Body of pancreas (tissue), 4 donors: ENCODE measurements around the gene SFXN3.

ENCODE experiments used
- POLR2A ChIP-seq, 3 donors: fragments of 450-650 bp; IDR thresholded peaks; one replicate each; pipeline ENCODE4 v1.6.1; 2016; ENCODE audit warnings: antibody characterized with exemption in 3 of 3, mild to moderate bottlenecking in 2 of 3
- TF ChIP-seq, protein P1 (sequence below), 7 experiments: fragments of 450-650 bp in 4 of 7; fragments of 200-600 bp in 3 of 7; sonication (generic) in 3 of 7; IDR thresholded peaks; one replicate each; pipeline ENCODE4 v1.5.1; 2016 to 2019; ENCODE audit warnings: antibody characterized with exemption in 7 of 7

DNA sequence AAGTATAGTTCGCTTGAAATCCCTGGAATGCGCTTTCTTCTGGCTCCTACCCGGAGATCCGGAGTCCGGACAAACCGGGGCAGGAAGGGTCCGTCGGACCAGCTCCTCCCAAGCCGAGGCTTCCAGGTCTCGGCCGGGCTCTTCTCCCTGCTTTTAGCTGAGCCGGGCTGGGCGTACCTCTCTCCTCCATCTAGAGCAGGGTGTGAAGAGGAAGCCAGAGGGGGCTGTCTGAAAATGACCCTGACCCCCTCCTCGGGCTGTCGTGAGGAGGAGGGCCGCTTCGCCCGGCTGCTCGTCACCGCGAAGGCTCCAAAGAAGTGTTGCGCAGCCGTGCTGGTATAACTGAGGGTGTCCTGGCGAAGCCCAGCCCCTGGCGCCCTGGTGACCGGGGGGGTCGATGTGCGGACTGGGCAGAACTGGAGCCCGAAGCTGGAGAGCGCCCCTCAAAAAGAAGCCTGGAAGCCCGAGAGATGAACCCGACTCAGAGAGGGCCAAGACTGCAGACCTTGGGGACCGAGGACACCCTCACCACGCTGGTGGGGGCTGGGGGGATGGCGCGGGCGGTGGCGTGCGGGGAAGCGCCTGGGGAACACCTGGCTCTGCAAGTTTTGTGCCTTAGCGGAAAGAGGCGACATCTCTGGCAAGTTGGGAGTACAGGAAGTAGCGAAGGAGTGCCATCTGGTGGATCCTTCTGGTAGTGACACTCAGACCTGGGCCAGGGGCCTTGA lies 36.5 kb downstream of the SFXN3 start:
- TF ChIP-seq, protein P1, sequence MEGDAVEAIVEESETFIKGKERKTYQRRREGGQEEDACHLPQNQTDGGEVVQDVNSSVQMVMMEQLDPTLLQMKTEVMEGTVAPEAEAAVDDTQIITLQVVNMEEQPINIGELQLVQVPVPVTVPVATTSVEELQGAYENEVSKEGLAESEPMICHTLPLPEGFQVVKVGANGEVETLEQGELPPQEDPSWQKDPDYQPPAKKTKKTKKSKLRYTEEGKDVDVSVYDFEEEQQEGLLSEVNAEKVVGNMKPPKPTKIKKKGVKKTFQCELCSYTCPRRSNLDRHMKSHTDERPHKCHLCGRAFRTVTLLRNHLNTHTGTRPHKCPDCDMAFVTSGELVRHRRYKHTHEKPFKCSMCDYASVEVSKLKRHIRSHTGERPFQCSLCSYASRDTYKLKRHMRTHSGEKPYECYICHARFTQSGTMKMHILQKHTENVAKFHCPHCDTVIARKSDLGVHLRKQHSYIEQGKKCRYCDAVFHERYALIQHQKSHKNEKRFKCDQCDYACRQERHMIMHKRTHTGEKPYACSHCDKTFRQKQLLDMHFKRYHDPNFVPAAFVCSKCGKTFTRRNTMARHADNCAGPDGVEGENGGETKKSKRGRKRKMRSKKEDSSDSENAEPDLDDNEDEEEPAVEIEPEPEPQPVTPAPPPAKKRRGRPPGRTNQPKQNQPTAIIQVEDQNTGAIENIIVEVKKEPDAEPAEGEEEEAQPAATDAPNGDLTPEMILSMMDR (IDR thresholded peaks at IDR 0.05) = peak; percentile 77 to 93 (median 90)
- peak in 1 of 3 donors; percentile 8 for TF ChIP-seq POLR2A (IDR thresholded peaks at IDR 0.05)
